Measurements from ENCODE around the gene ATAD1.

The ATAD1 gene

DNA sequence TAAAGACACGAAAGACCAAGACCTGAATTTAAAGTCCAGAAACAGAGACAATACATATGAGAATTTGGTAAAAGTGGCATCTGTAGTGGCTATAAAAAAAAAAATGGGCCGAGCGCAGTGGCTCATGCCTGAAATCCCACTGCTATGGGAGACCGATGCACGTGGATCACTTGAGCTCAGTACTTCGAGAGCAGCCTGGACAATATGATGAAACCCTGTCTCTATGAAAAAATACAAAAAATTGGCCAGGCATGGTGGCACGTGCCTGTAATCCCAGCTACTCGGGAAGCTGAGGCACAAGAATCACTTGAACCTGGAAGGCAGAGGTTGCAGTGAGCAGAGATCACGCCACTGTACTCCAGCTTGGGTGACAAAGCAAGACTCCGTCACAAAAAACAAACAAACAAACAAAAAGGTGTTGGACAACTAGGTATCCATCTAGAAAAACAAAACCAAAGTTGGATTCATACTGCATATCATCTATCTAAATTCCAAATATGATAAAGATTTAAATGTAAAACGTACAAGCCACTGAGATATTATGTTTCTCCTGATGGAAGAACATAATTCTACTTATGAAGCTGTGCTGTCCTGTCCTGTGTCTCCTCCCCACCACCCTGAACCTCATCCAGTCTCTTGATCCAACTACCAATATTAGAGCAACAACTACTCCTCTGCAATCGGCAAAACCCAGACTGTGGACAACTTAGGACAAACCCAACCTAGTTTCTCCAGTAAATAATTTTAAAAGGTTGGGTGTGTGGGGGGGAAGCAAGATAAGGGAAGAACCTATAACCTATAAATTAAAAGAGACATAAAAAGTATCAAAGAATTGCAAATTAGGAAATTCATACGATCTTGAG, 53.7 kb downstream of the ATAD1 start:
- H3K36me3 ChIP-seq (ENCODE audit: insufficient read depth, low read length) = peaks cover 46% of the 10 kb centered on the region; the same call in 1 of the 2 replicates

DNA sequence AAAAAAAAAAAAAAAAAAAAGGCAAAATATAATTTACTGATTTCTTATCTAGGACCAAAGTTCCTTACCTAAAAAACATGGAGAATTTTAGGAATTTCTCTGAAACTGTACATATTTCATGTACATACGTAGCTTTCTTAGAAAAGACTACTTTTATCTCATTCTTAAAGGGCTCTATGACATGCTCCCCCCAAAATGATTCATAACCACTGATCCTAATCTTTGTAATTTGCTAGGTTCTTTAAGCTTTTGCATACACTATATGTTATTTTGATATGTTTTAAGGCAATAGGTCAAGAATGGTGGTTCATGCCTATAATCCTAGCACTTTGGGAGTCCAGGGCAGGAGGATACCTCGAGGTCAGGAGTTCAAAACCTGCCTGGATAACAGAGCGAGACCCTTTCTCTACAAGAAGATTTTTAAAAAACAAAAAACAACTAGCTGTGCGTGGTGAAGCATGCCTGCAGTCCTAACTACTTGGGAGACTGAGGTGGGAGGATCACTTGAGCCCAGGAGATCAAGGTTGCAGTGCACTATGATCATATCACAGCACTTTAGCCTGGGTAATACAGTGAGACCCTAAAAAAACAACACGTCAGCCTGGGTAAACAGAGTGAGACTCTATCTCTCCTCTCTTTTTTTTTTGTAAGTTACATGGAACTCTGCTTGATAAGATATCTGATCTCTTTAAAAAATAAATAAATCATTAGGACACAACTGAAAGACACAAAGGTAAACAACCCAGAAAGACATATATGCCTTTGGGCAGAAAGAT, 54.8 kb downstream of the ATAD1 start:
- no peaks in the 10 kb centered on the region for H3K27me3 ChIP-seq (ENCODE audit: insufficient read depth, low read length, poor library complexity, severe bottlenecking)

More for the DNA sequence above, 53.7 kb downstream of the ATAD1 start:
- H3K79me2 ChIP-seq (ENCODE audit: insufficient read depth, low read length) = no peaks in the 10 kb centered on the region
- no peaks in the 10 kb centered on the region for H4K20me1 ChIP-seq (ENCODE audit: insufficient read depth, low read length, poor library complexity, severe bottlenecking)
- no peaks in the 10 kb centered on the region for H3K27me3 ChIP-seq (ENCODE audit: insufficient read depth, low read length, poor library complexity, severe bottlenecking)
- H3F3A ChIP-seq (ENCODE audit: low read depth) = no peaks in the 10 kb centered on the region
- no peaks in the 10 kb centered on the region for H3K9me3 ChIP-seq (ENCODE audit: insufficient read depth, low read depth, low read length)
- no peaks in the 10 kb centered on the region for H3K9me2 ChIP-seq (replicated peaks; ENCODE audit: low read depth, low read length)
- no peak overlapping the region for H3K4me2 ChIP-seq (ENCODE audit: low read depth, low read length, poor library complexity, severe bottlenecking)
- no peak overlapping the region for H3K9ac ChIP-seq (ENCODE audit: low read depth, low read length, poor library complexity, severe bottlenecking)
- H2AFZ ChIP-seq (ENCODE audit: low read length) = no peak overlapping the region
- no peak for TF ChIP-seq EZH2phosphoT487 (IDR thresholded peaks at IDR 0.05; ENCODE audit: borderline replicate concordance)
- TF ChIP-seq, protein P1, sequence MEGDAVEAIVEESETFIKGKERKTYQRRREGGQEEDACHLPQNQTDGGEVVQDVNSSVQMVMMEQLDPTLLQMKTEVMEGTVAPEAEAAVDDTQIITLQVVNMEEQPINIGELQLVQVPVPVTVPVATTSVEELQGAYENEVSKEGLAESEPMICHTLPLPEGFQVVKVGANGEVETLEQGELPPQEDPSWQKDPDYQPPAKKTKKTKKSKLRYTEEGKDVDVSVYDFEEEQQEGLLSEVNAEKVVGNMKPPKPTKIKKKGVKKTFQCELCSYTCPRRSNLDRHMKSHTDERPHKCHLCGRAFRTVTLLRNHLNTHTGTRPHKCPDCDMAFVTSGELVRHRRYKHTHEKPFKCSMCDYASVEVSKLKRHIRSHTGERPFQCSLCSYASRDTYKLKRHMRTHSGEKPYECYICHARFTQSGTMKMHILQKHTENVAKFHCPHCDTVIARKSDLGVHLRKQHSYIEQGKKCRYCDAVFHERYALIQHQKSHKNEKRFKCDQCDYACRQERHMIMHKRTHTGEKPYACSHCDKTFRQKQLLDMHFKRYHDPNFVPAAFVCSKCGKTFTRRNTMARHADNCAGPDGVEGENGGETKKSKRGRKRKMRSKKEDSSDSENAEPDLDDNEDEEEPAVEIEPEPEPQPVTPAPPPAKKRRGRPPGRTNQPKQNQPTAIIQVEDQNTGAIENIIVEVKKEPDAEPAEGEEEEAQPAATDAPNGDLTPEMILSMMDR (conservative IDR thresholded peaks at IDR 0.05; ENCODE audit: low read length) = no peak
- no peak overlapping the region for H3K4me3 ChIP-seq (ENCODE audit: low read length, poor library complexity, severe bottlenecking)
- H3K4me1 ChIP-seq (ENCODE audit: insufficient read depth, low read length, poor library complexity, severe bottlenecking) = peaks cover 23% of the 10 kb centered on the region

DNA sequence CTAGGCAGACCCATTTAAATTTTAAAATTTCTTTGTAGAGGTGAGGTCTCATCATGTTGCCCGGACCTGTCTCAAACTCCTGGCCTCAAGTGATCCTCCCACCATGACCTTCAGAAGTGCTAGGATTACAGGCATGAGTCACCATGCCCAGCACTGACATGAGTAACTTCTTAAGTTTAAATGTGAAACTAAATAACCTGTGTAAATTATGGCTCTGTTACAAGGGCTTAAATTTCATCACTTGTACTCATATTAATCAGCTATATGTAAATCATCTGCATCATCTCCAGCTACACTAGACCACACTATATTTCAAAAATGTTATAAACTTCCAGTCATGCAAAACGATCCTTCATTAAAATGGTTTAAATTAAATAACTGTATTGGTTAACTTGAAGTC, 56.1 kb downstream of the ATAD1 start:
- H3K27me3 ChIP-seq (ENCODE audit: insufficient read depth, low read length, poor library complexity, severe bottlenecking) = no peaks in the 10 kb centered on the region
- no peaks in the 10 kb centered on the region for H3K79me2 ChIP-seq (ENCODE audit: insufficient read depth, low read length)
- no peaks in the 10 kb centered on the region for H4K20me1 ChIP-seq (ENCODE audit: insufficient read depth, low read length, poor library complexity, severe bottlenecking)
- no peak overlapping the region for H2AFZ ChIP-seq (ENCODE audit: low read length)
- H3K9me2 ChIP-seq (replicated peaks; ENCODE audit: low read depth, low read length) = no peaks in the 10 kb centered on the region
- no peak overlapping the region for H3K4me3 ChIP-seq (ENCODE audit: low read length, poor library complexity, severe bottlenecking)
- H3K36me3 ChIP-seq (ENCODE audit: insufficient read depth, low read length) = peaks cover 33% of the 10 kb centered on the region; the same call in 1 of the 2 replicates
- H3K4me1 ChIP-seq (ENCODE audit: insufficient read depth, low read length, poor library complexity, severe bottlenecking) = peaks cover 13% of the 10 kb centered on the region
- no peak overlapping the region for H3K9ac ChIP-seq (ENCODE audit: low read depth, low read length, poor library complexity, severe bottlenecking)
- H3K9me3 ChIP-seq (ENCODE audit: insufficient read depth, low read depth, low read length) = no peaks in the 10 kb centered on the region
- no peak overlapping the region for H3K4me2 ChIP-seq (ENCODE audit: low read depth, low read length, poor library complexity, severe bottlenecking)
- no peak for TF ChIP-seq EZH2phosphoT487 (IDR thresholded peaks at IDR 0.05; ENCODE audit: borderline replicate concordance)
- TF ChIP-seq, protein P1 (conservative IDR thresholded peaks at IDR 0.05; ENCODE audit: low read length) = no peak
- no peaks in the 10 kb centered on the region for H3F3A ChIP-seq (ENCODE audit: low read depth)

More for the DNA sequence above, 54.8 kb downstream of the ATAD1 start:
- no peak overlapping the region for H3K4me2 ChIP-seq (ENCODE audit: low read depth, low read length, poor library complexity, severe bottlenecking)
- H3K9ac ChIP-seq (ENCODE audit: low read depth, low read length, poor library complexity, severe bottlenecking) = no peak overlapping the region
- no peaks in the 10 kb centered on the region for H3F3A ChIP-seq (ENCODE audit: low read depth)
- peaks cover 43% of the 10 kb centered on the region; the same call in 1 of the 2 replicates for H3K36me3 ChIP-seq (ENCODE audit: insufficient read depth, low read length)
- no peaks in the 10 kb centered on the region for H4K20me1 ChIP-seq (ENCODE audit: insufficient read depth, low read length, poor library complexity, severe bottlenecking)
- H3K4me3 ChIP-seq (ENCODE audit: low read length, poor library complexity, severe bottlenecking) = no peak overlapping the region
- no peak for TF ChIP-seq EZH2phosphoT487 (IDR thresholded peaks at IDR 0.05; ENCODE audit: borderline replicate concordance)
- TF ChIP-seq, protein P1 (conservative IDR thresholded peaks at IDR 0.05; ENCODE audit: low read length) = no peak
- peaks cover 23% of the 10 kb centered on the region for H3K4me1 ChIP-seq (ENCODE audit: insufficient read depth, low read length, poor library complexity, severe bottlenecking)
- H3K9me3 ChIP-seq (ENCODE audit: insufficient read depth, low read depth, low read length) = no peaks in the 10 kb centered on the region
- H2AFZ ChIP-seq (ENCODE audit: low read length) = no peak overlapping the region
- no peaks in the 10 kb centered on the region for H3K9me2 ChIP-seq (replicated peaks; ENCODE audit: low read depth, low read length)
- no peaks in the 10 kb centered on the region for H3K79me2 ChIP-seq (ENCODE audit: insufficient read depth, low read length)
